ENCODE measurements around the gene NRL.

Gene NRL

GRCh38 chr14:24144451-24144850, 29.7 kb upstream of the NRL start:
- no peak for DNase-seq (ENCODE audit: low read depth)

GRCh38 chr14:24143511-24143910, 28.8 kb upstream of the NRL start:
- DNase-seq (ENCODE audit: low read depth), result no peak

- peak; percentile 95 for DNase-seq (ENCODE audit: low read depth)
Observed at GRCh38 chr14:24141097-24141880, 26.5 kb upstream of the NRL start, which contains the start of gene EMC9. Gene EMC9, minus strand, starts transcription at chr14:24141591. Its CDS starts 287 bp downstream, at chr14:24141304.

GRCh38 chr14:24139272-24139934, 24.7 kb upstream of the NRL start:
- DNase-seq (ENCODE audit: low read depth), result no peak

- DNase-seq (ENCODE audit: low read depth), result no peak
Observed at GRCh38 chr14:24138396-24139271, 23.9 kb upstream of the NRL start.

- no peak for DNase-seq (ENCODE audit: low read depth)
Observed at GRCh38 chr14:24137529-24138395, 23.0 kb upstream of the NRL start.

- DNase-seq (ENCODE audit: low read depth), result no peak
Observed at GRCh38 chr14:24136684-24137528, 22.2 kb upstream of the NRL start.

GRCh38 chr14:24135834-24136683, 21.3 kb upstream of the NRL start, which contains the start of gene PSME1:
Gene PSME1, plus strand, starts transcription at chr14:24136194. Its CDS starts 69 bp downstream, at chr14:24136263.
- DNase-seq (ENCODE audit: low read depth), result peak; percentile 71

GRCh38 chr14:24135584-24135833, 20.8 kb upstream of the NRL start:
- DNase-seq (ENCODE audit: low read depth), result no peak

- DNase-seq (ENCODE audit: low read depth), result no peak
Observed at GRCh38 chr14:24133735-24134134, 19.0 kb upstream of the NRL start.

GRCh38 chr14:24132976-24133375, 18.2 kb upstream of the NRL start:
- no peak for DNase-seq (ENCODE audit: low read depth)

- DNase-seq (ENCODE audit: low read depth), result no peak
Observed at GRCh38 chr14:24132061-24132685, 17.4 kb upstream of the NRL start.

GRCh38 chr14:24131549-24131966, 16.8 kb upstream of the NRL start:
- DNase-seq (ENCODE audit: low read depth), result no peak

- no peak for DNase-seq (ENCODE audit: low read depth)
Observed at GRCh38 chr14:24130717-24131548, 16.2 kb upstream of the NRL start.

- no peak for DNase-seq (ENCODE audit: low read depth)
Observed at GRCh38 chr14:24130380-24130716, 15.6 kb upstream of the NRL start, which contains the start of gene FITM1. Gene FITM1, plus strand, starts transcription at chr14:24130659. Its CDS starts 905 bp downstream, at chr14:24131564.

GRCh38 chr14:24129410-24129998, 14.8 kb upstream of the NRL start:
- no peak for DNase-seq (ENCODE audit: low read depth)

- no peak for DNase-seq (ENCODE audit: low read depth)
Observed at GRCh38 chr14:24127673-24128072, 12.9 kb upstream of the NRL start.

- DNase-seq (ENCODE audit: low read depth), result no peak
Observed at GRCh38 chr14:24126939-24127338, 12.2 kb upstream of the NRL start.
